HG02852 (cell line): ENCODE data around the gene DBF4.
A peak's percentile ranks its signal among the peaks of the same experiment; 100 is the strongest.
"Not testable (repeated sequence)": the region's sequence is repeated elsewhere in the genome, so short reads cannot be mapped to it uniquely, and the experiment has no call there.

ENCODE experiments used
- ATAC-seq: cut with Tn5 transposase; IDR thresholded peaks from one replicate; pipeline ENCODE4 v1.9.1; 2021; ENCODE audit warnings: mild to moderate bottlenecking, moderate library complexity; ENCODE audit not compliant: unreplicated experiment

The DBF4 gene

DNA sequence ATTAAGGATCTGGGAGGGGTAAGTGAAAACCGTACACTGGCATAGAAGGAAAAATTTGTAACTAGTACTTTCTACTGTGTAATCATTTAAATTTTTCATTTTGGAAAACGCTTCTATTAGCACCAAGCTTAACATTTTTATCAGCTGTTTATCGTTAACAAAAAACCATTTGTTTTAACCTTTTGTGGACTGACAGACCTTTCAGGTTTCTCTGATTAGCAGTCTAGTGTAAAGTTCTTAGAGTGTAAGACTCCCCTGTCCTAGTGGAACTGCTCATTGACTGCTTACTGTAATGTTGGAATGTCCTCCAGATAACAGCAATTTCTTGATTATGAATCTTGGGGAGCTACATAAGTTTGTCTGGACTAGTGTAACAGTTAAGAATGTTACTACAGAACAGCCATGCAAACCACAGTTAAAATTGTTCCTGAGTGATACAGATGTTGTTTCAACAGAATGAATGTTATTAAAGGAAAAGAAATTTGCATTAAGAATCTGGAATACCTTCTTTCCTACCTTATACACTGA is 2.0 kb downstream of the DBF4 start:
- no peak for ATAC-seq

DNA sequence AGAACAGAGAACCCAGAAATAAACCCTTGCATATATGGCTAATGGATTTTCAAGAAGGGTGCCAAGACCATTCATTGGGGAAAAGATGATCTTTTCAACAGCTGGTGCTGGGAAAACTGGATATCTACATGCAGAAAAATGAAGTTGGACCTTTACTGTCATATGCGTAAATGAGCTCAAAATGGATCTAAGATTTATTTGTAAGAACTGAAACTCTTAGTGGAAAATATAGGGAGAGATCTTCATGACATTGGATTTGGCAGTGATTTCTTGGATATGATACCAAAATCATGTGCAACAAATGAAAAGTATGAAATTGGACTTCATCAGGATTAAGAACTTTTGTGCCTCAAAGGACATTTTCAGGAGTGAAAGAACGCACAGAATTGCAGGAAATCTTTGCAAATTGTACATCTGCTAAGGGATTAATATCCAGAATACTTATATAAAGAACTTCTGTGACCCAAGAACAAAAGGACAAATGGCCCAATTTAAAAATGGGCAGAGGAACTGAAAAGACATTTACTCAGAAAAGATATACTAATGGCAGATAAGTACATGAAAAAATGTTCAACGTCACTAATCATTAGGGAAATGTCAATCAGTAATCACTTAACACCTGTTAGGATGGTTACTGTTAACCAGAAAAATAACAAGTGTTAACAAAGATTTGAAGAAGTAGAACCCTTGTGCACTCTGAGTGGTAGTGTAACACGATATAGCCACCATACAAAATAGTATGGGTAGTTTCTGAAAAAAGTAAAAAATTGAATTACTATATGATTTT is 6.1 kb downstream of the DBF4 start:
- ATAC-seq, result no peak

DNA sequence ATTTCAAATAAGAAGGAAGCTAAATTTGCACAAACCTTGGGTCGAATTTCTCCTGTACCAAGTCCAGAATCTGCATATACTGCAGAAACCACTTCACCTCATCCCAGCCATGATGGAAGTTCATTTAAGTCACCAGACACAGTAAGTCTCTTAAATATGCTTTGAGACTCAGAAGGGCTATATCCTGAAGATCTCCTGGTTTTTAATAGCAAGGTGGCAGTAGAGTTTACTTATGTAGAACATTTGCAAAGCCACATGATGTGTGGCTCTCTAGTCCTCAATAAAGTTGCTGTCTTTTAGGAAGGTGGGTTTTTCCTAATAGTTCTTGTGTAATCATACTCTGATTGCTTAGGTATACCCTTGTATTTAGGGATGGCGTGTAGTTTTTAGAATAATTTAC is 8.7 kb downstream of the DBF4 start:
- ATAC-seq, result no peak

DNA sequence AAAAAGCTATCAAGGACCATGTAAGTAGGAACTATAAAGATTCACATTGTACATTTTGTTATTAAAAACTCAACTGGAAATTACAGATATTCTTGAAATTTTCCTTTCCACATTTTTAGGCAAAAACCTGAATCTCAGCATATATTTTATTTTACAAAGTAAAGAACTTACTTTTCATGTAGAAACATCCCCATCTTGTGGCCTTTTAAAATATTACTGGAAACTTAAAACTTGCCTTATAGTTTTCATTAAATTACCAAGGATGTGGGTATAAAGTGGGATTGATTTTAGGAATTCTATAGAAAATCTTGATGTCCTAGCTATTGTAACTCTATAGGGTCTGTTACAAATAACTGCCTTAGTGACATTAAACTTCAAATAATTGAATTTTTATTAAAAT is 10.6 kb downstream of the DBF4 start:
- no peak for ATAC-seq

DNA sequence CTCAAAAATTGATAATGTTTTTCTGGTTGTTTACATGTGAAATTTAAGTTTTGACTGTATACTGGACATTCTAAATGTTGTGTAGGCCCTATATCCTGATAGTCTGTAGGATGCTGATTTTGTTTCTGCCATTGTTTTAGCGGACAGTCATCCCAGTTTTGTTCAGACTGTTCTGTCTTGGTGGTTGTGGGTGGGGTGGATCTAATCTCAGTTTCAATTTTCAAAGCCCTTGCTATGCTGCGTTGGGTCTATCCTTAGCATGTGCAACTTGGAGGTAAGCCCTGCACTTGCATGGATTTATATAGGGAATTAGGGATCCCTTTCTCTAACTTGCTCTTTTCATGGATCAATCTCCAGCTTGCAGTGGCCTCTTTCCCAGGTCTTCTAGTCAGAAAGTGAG is 19.1 kb downstream of the DBF4 start:
- no peak for ATAC-seq

DNA sequence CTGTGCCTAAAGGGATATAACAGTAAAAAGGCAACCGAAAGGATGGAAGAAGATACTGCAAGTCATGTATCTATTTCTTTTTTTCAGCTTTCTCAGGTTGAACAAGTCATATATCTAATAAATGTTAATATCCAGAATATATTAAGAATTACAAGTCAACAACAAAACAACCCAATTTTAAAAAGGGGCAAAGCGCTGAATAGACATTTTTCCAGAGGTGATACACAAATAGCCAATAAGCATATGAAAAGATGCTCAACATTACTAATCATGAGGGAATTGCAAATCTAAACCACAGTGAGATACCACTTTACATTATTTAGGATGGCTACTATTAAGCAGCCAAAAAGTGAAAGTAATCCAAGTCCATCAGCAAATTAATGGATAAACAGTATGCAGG is 23.0 kb downstream of the DBF4 start:
- ATAC-seq, result no peak

DNA sequence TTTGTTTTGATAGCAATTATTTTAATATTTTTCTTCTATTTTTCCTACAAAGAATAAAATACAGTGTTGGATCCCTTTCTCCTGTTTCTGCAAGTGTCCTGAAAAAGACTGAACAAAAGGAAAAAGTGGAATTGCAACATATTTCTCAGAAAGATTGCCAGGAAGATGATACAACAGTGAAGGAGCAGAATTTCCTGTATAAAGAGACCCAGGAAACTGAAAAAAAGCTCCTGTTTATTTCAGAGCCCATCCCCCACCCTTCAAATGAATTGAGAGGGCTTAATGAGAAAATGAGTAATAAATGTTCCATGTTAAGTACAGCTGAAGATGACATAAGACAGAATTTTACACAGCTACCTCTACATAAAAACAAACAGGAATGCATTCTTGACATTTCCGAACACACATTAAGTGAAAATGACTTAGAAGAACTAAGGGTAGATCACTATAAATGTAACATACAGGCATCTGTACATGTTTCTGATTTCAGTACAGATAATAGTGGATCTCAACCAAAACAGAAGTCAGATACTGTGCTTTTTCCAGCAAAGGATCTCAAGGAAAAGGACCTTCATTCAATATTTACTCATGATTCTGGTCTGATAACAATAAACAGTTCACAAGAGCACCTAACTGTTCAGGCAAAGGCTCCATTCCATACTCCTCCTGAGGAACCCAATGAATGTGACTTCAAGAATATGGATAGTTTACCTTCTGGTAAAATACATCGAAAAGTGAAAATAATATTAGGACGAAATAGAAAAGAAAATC is 31.0 kb downstream of the DBF4 start:
- ATAC-seq, result not testable (repeated sequence)

DNA sequence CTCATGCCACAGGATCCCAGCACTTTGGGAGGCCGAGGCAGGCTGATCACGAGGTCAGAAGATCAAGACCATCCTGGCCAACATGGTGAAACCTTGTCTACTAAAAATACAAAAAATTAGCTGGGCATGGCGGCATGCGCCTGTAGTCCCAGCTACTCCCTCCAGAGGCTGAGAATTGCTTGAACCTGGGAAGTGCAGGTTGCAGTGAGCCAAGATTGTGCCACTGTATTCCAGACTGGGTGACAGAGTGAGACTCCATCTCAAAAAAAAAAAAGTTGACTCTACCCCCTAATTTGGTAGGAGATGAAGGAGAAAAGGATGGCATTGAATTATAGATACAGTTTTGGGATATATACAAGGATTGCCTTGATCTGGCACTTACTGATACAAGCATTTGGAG is 32.5 kb downstream of the DBF4 start:
- not testable (repeated sequence) for ATAC-seq

DNA sequence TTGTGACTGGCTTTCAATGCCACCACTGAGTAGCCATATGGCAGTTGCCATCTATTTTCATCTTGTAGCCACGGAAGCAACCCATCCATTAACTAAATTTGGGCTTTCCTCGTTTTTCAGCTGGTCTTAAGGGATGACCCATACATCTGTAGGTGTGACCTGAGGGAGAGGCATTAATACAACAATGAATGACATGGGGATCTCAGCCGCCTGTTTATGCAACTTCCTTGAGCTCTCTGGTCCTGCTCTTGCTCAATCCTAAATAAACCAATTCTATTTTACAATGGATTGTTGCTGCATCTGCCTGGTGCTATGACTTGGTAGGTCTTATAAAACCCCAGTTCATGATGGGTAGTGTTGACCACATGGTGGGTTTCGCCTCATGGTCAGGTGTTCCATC is 35.8 kb downstream of the DBF4 start:
- ATAC-seq, result no peak

DNA sequence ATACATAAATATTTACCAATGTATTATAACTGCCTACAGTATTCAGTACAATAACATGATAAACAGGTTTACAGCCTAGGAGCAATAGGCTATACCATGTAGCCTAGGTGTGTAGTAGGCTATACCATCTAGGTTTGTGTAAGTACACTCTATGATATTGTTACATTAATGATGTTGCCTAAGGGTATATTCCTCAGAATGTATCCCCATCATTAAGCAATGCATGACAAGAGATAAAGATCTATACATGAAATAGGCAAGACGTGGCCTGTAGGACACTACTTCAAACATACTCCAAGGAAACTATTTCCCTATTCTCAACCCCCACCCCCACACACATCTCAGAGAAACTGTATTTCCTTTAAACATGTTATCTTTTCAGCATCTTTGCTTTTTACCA is 42.4 kb downstream of the DBF4 start:
- ATAC-seq, result no peak

DNA sequence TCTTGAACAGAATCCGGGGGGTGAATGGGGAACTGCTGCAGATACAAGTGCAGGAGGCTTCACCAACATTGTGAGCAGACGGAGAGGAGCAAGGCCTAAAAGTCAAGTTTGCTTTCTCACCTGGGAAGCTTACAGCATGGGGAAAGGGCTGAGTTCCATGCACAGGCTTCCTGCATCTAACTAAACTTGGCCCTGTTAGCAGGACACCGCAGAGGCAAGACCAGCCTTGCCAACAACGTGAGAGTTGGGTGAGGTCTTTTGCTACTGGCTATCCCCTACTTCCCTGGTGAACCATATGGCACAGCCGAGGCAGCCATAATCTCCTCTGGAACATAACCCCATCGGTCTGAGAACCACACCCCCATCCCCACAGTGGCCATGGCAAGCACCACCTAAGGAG is 43.6 kb downstream of the DBF4 start:
- no peak for ATAC-seq

DNA sequence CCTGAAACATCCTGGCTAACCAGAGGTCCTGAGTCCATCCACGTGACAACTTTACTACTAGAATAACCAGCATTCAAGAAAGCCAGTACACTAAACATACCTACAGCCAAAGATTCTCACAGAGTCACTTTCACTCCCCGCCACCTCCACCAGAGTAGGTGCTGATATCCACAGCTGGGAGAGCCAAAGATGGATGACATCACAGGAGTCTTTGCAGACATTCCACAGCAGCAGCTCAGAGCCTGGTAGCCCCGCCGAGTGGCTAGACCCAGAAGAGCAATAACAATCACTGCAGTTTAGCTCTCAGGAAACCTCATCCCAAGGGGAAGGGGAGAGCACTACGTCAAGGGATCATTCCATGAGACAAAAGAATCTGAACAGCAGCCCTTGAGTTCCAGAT is 44.3 kb downstream of the DBF4 start:
- no peak for ATAC-seq

DNA sequence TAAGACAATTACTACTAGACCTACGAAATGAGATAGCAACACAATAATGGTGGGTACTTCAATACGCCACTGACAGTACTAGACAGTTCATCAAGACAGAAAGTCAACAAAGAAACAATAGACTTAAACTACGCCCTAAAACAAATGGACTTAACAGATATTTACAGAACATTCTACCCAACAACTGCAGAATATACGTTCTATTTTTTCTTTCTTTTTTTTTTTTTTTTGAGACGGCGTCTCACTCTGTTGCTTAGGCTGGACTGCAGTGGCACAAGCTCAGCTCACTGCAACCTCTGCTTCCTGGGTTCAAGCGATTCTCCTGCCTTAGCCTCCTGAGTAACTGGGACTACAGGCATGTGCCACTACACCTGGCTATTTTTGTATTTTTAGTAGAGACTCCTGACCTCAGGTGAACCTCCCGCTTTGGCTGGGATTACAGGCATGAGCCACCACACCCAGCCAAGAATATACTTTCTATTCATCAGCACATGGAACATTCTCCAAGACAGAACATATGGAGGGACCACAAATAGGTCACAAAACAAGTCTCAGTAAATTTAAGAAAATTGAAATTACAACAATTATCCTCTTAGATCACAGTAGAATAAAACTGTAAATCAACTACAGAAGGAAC is 46.6 kb downstream of the DBF4 start:
- not testable (repeated sequence) for ATAC-seq

DNA sequence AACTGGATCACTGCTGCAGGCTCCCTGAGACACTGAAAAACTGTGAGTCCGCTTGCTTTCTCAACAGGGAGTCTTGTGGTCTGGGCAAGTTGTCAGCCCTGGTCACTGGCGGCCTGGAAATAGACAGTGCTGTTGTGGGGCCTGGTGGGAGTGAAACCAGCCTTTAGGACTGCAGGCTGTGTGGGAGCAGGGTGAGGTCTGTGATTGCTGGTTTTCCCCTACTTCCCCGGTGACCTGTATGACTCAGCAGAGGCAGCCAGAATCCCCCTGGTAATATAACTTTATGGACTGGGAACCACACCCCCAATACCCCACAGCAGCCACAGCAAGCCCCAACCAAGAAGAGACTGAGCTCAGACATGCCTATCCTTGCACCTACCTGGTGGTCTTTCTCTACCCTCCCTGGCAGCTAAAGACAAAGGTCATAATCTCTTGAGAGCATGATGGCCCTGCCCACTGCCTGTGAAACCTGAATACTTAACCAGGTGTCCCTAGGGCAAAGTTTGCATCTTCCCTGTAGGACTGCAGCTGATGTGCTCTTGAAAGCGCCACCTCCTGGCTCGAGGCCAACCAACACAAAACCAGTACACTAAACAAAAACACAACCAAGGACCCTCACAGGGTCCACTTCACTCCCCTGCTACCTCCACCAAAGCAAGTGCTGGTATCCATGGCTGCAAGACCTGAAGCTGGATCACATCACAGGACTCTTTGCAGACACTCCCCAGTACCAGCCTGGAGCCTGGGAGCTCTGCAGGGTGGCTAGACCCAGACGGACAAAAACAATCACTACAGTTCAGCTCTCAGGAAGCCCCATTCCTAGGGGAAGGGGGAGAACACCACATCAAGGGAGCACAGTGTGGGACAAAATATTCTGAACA is 50.5 kb downstream of the DBF4 start:
- peak; percentile 99 for ATAC-seq

DNA sequence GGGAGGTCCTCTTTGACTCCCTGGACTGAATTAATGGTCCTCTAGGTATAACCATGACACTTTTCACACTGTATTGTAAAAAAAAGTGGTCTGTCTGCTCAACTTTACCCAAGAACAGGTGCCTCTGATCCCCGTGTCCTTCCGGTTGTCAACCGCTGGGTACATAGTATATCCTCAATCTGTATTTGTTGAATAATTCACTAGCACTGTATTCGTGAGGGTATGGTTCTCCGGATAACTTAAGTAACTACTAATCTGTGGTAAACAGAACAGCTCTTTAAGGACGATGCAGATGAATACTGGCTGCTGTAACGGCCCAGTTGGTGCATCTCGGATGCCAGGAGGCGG is 57.3 kb downstream of the DBF4 start:
- no peak for ATAC-seq

DNA sequence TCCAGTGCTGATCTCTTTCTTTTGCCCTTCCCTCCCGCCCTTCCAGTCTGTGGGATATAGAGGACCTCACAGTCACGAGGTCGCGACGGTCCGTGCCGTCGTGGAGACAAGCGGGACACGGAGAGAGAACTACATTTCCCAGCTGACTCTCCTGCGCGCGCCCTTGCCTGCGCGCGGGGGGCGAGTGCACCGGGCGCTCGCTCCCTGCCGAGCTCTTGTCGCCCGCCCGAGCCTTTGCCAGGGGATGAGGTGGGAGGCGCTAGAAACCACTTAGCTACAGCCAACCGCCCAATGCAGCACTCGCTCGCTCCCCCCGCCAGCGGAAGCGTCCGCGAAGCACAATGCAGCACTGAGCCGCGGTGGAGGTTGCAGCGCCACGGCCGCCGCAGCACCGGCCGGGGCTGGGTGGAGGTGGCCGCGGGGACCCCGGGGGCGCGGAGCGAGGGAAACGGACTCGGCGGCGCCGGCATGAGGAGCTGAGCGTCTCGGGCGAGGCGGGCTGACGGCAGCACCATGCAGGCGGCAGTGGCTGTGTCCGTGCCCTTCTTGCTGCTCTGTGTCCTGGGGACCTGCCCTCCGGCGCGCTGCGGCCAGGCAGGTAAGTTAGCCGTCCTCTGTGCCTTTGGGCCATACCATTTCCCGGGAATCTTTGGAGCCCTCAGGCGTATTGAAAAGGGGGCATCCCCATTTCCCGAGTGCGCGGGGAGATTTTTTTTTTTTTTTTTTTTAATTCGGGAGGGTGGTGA is 57.8 kb downstream of the DBF4 start, which contains the start of gene ADAM22:
Gene ADAM22, plus strand, starts transcription at position 299 of the 746 bp plus-strand sequence. Its CDS starts 215 bp downstream, at position 514.
- peak; percentile 96 for ATAC-seq

DNA sequence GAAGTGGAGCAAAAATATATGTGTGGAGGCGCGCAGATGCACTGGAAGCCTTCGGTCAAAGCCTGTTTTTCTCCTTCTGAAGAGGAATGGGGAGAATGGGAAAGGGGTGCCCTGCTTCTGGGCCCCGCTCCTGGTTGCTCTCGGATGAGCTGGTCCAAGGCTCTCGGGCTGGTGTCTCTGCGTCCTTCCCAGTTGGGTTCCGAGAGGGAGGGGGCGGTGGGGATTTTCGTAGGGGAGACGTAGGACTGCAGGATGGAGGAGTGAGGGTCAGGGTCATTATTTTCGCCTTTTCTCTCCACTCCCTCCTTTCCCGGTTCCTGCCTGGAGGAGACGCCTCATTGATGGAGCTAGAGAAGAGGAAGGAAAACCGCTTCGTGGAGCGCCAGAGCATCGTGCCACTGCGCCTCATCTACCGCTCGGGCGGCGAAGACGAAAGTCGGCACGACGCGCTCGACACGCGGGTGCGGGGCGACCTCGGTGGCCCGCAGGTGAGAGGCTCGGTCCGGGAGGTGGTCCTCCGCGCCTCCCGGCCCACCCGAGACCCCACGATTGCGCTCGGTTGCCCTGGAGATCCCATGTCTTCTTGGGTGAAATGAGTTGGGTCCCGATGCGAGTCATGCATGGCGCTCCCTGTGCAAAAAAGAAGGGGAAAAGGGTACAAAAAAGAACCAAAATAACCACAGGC is 58.5 kb downstream of the DBF4 start:
- ATAC-seq, result peak; percentile 4

DNA sequence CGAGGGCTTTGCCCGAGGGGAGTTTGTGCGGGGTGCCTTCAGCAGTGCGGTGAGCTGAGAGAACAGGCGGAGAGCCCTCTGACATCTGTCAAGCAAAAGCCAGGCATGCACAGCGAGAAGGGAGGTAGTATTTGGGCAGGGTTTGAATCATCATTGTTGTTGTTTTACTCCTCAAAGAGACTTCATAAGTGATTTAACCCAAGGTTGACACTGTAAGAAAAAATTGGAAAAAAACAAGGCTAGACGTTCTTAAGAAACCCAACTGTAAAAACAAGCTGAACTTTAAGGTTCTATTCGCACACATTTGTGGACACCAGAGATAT is 59.1 kb downstream of the DBF4 start:
- no peak for ATAC-seq

DNA sequence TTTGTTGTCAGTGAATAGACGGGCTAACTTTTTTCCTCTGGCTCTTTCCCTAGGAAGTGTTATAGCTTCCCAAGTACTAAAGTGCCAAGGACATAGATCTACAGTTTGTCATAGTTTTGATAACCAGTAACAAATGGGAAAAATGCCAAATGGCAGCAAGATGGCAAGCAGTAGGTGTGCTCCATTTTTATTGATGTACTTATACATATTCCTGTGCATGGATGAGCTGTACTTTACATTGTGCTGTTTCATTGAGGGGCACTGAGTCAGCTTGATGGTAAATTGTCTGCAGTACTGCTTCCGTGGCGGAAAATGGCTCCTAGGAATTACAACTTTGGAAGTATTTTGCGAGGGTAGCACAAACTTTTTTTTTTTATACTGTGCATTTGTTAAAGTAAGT is 64.8 kb downstream of the DBF4 start:
- ATAC-seq, result no peak

DNA sequence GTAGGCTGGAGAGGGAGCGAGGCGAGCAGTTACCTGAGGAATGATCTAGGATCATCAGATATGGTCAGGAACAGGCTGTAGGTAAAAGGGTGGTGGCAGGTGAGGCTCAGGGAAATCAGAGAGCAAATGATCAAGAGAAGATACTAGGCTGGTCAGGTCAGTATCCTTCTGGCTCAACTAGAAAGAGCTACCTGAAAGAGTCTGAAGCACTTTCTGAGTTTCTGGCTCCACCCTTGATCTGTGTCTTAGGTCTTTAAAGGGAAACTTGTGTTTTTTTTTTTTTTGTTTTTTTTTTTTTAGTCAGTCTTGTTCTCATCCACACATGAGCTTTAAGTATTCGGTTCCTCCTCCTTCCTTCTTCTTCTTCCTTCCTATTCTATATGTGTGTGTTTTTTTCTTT is 68.3 kb downstream of the DBF4 start:
- peak; percentile 70 for ATAC-seq
